ENCODE measurements around the gene TBXAS1. TPM values are rescaled to one million over a fixed set of nuclear protein-coding genes. Genes with fewer than 3 reads are reported as not detected.
A peak's percentile ranks its signal among the peaks of the same experiment; 100 is the strongest.

The TBXAS1 gene
- total and polyA plus RNA-seq, 4 donors, result 4.1 to 22.4 (median 12.2) TPM

- peak; percentile 72 for DNase-seq (ENCODE audit: low spot score)
- peak overlapping the region in 1 of 2 donors; percentile 26 for H3K27ac ChIP-seq (ENCODE audit: low read depth in 1 of 2, low read length in 2 of 2)
- 75% methylated on average over 11 of the region's 11 CpGs for WGBS
- no peaks in the 10 kb centered on the region for H3K27me3 ChIP-seq (ENCODE audit: control insufficient read depth in 4 of 4, insufficient read depth in 4 of 4, low read length in 3 of 4)
- H3K36me3 ChIP-seq (ENCODE audit: control insufficient read depth in 4 of 4, insufficient read depth in 3 of 4, low read depth in 1 of 4, low read length in 3 of 4), result peaks cover 0 to 6% (median 4%) of the 10 kb centered on the region in 4 donors
- H3K9me3 ChIP-seq (ENCODE audit: control insufficient read depth in 4 of 4, low read length in 3 of 4), result no peaks in the 10 kb centered on the region
- H3K9ac ChIP-seq (ENCODE audit: low read depth in 1 of 2, low read length in 2 of 2), result no peak overlapping the region
- TF ChIP-seq MAX (IDR thresholded peaks at IDR 0.05), result no peak
- peak in 1 of 2 donors; percentile 16 for TF ChIP-seq RXRA (IDR thresholded peaks at IDR 0.05)
- TF ChIP-seq NR2F2 (IDR thresholded peaks at IDR 0.05), result peak; percentile 89
- H3K4me1 ChIP-seq (ENCODE audit: control insufficient read depth in 4 of 4, insufficient read depth in 4 of 4, low read length in 3 of 4), result peaks cover 6 to 28% (median 17%) of the 10 kb centered on the region in 4 donors
- peak overlapping the region in 1 of 3 donors; percentile 73 for H3K4me3 ChIP-seq (ENCODE audit: low read depth in 1 of 3, low read length in 3 of 3)
Observed at GRCh38 chr7:140060788-140061606, 231.9 kb downstream of the TBXAS1 start.

GRCh38 chr7:140061607-140061930, 232.5 kb downstream of the TBXAS1 start:
- Histone ChIP-seq H3K9ac (ENCODE audit: low read depth in 1 of 2, low read length in 2 of 2) (no peak overlapping the region), H3K9me3 (ENCODE audit: control insufficient read depth in 4 of 4, low read length in 3 of 4) (no peaks in the 10 kb centered on the region), H3K27me3 (ENCODE audit: control insufficient read depth in 4 of 4, insufficient read depth in 4 of 4, low read length in 3 of 4) (no peaks in the 10 kb centered on the region), H3K36me3 (ENCODE audit: control insufficient read depth in 4 of 4, insufficient read depth in 3 of 4, low read depth in 1 of 4, low read length in 3 of 4) (peaks cover 0 to 4% (median 2%) of the 10 kb centered on the region in 4 donors), H3K4me3 (ENCODE audit: low read depth in 1 of 3, low read length in 3 of 3) (peak overlapping the region in 2 of 3 donors; percentile 73 to 90), H3K27ac (ENCODE audit: low read depth in 1 of 2, low read length in 2 of 2) (peak overlapping the region; percentile 26 to 76), H3K4me1 (ENCODE audit: control insufficient read depth in 4 of 4, insufficient read depth in 4 of 4, low read length in 3 of 4) (peaks cover 6 to 28% (median 17%) of the 10 kb centered on the region in 4 donors)
- no peak for TF ChIP-seq HNF4G (IDR thresholded peaks at IDR 0.05)
- no peak for TF ChIP-seq TAF1 (conservative IDR thresholded peaks at IDR 0.05)
- no peak for TF ChIP-seq ATF3 (IDR thresholded peaks at IDR 0.05)
- TF ChIP-seq HNF4A (conservative IDR thresholded peaks at IDR 0.05), result no peak
- TF ChIP-seq REST (IDR thresholded peaks at IDR 0.05), result no peak
- no peak for TF ChIP-seq RAD21 (IDR thresholded peaks at IDR 0.05)
- TF ChIP-seq NR2F2 (IDR thresholded peaks at IDR 0.05), result no peak
- TF ChIP-seq FOXA1 (IDR thresholded peaks at IDR 0.05), result no peak
- TF ChIP-seq ZBTB33 (IDR thresholded peaks at IDR 0.05), result no peak
- TF ChIP-seq JUND (IDR thresholded peaks at IDR 0.05), result no peak
- no peak for DNase-seq (ENCODE audit: low spot score)
- 98% methylated on average over 2 of the region's 2 CpGs for WGBS

All from liver (tissue), 9 donors.